Ammon's horn (tissue), 1 donor: ENCODE measurements around the gene IGLL1.
"Not testable (repeated sequence)": the region's sequence is repeated elsewhere in the genome, so short reads cannot be mapped to it uniquely, and the experiment has no call there.

Source experiments
- DNase-seq: peaks from one replicate; pipeline ENCODE4 v3.0.0-alpha.2; 2016; ENCODE audit warnings: low spot score

The IGLL1 gene

DNA sequence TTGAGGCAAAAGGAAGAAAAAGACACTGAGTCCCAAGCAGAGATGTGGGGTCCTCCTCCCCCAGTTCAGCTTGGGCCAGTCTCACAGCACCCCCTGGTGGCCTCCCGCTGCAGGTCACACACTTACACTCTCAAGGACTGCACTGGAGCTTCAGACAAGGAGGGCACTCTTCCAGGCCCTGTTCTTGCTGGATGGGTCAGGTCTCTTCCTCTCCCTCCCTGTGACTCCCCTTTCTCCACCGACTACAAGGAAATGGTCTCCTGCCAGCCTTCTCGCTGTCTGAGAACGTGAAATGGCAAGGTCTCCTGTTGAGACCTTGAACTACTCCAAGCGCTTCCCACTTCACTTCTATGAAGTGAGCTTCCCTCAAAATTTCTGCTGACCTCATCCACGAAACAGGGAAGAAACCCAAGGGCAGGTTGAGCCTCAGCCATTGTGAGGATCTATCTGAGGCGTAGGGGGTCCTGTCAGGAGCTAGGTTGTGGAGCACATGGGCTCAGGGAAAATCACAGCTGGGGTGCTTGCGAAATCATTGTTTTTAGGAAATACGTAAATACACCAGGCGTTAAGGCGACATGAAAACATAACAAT is 11.2 kb upstream of the IGLL1 start:
- DNase-seq, result peak; percentile 75

DNA sequence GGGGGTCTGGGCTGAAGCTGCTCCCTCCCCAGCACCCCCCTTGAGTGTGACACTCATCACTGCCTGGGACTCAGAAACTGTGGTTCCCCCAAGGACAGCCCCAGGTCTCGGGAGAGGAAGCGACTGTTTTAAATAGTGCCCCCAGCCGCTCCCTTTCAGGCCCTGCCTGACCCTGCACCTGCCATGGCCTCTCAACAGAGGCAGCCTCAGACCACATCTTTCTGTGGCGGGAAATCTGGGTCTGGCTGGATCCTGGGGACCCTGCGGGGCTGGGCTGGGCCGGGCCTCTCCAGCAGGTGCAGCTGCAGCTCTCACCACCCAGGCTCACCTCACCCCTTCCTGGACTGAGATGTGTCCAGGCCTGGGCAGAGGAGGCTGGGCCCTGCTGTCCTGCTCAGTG is 3.7 kb upstream of the IGLL1 start:
- DNase-seq, result no peak

DNA sequence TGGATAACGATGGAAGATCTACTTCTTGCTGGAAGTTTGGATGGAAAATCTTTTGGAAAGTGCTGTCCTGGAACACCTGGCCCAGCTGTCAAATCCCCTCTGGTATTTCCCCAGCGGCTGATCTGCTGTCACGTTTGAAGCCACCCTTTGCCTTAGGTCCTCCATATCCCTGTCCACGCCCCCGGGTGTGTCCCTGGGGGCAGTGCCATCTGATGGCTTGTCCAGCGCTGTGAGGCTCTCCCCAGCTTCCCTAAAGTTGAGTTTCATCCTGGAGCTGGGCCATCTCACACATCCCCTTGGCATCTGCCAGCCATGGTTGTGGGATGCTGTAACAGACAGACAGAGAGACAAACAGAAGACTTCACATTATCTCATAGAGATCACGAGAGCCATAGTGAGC is 3.1 kb upstream of the IGLL1 start:
- no peak for DNase-seq

DNA sequence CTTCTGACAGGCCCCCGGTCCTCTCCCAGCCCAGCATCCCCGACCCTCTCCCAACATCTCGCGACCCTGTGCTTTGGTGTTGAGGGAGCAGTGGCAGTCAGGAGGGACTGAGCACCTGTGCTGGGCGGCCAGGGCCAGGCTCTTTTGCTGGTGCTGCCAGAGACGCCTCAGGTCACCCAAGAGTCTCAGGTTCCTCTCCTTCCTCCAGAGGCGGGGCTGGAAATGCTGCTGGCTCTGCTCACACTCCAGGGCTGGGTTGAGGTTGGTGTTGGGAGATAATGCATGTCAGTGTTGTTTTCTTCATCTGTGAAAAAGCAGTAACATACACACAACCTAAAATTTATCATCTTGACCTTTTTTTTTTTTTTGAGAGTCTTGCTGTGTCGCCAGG is 1.2 kb upstream of the IGLL1 start:
- no peak for DNase-seq

DNA sequence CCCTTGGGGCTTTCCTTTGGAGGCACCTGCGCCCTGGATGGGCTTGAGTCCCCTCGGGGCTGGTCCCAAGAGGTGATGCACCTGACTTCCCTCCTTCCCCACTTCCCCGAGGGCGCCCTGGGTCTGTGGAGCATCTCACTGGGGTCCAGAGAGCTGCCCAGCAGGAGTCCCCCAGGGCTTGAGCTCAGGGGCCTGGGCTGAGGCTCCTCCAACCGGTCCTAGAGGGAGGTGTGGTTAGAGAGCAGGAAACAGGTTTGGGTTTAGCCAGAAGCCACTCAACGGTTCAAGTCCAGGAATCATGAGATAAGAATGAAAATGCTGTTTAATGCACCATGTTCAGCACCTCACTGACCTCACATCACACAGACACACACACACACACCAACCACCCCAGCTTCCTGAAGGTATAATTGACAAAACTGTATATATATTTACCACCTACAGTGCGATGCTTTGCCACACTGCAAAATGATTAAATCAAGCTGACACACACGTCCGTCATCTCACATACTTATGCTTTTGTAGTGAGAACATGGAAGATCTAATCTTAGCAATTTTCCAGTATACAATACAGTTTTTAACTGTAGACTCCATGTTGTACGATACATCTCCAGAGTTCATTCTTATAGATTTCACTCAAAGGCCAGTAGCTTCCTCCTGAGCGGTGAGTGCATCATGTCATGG is 628 bp upstream of the IGLL1 start:
- no peak for DNase-seq

DNA sequence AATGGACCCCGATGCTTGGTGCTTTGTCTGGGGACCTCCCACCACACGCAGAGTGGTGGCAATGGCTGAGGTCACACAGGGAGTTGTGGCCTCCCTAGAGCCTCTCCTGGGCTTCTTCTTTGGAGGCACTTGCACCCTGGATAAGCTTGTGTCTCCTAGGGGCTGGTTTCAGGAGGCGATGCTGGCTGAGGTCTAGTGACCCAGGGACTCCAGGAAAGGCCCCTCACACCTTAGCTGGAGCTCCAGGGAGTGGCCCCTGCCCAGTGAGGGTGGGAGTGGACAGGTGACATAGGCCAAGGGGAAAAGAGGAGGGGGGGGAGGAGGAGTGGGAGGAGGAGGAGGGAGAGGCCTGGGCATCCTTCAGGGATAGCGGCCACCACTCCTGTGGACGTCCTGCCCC is 810 bp downstream of the IGLL1 start:
- DNase-seq, result no peak

DNA sequence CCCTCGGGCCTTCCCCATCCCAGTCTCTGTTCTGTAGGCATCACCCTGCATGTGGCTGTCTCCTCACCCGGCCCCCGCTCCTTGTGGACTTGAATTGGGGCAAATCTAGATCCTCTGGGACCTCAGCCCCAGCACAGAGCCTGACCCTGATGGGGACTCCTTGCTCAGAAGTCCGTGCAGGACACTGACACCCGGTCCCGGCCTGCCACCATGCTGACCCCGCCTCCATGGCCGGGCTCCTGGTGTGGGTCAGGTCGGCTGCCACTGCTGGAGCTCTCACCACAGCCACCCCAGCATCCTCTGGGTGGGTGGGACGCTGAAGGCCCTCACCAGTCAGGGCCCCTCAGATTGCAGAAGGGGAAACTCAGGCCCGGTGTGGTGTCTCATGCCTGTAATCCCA is 1.8 kb downstream of the IGLL1 start:
- DNase-seq, result no peak

DNA sequence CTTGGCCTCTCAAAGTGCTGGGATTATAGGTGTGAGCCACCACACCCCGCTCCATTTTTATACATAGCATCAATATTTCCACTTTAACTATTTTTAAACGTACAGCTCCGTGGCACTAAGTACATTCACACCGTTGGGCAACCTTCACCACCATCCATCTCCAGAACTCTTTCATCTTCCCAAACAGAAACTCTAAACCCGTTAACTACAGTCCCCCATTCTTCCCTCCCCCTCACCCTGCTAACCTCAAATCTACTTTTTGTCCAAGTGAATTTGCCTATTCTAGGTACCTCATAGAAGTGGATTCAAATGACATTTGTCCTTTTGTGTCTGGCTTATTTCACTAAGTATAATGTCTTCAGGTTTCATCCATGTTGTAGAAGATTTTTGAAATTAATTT is 3.4 kb downstream of the IGLL1 start:
- no peak for DNase-seq

DNA sequence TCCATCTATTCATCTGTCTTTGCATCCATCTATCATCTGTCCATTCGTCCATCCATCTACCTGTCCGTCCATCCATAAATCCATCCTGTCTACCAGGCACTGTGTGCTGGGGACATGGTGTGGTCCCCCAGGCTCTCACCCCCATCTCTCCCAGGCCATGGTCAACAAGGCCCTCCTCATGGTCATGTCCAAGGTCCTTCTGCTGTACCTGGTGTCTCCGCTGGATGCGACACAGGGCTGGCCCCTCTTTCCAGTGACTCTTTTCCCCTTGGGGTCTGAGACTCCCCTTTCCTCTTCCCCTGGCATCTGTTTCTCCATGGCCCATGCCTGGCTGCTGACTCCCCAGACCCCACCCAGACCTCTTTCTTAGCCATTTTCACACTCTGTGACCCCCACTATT is 4.5 kb downstream of the IGLL1 start:
- no peak for DNase-seq

DNA sequence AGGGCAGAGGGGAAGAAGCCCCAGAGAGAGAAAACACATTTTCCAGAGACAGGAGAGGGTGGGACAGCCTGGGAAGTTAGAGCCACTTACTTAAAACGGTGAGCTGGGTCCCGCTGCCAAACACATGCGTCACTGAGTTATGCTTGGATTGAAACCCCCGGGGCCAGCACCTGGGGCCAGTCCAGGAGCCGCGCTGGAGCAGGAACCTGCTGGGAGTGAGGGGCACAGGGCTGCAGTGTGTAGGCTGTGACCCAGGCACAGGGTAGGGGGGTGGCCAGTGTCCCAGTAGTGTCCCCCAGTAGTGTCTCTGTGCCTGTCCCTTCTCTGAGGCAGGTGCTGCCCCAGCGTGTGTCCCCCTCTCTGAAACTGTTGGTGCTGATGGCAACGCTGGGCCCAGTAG is 5.2 kb downstream of the IGLL1 start:
- no peak for DNase-seq

DNA sequence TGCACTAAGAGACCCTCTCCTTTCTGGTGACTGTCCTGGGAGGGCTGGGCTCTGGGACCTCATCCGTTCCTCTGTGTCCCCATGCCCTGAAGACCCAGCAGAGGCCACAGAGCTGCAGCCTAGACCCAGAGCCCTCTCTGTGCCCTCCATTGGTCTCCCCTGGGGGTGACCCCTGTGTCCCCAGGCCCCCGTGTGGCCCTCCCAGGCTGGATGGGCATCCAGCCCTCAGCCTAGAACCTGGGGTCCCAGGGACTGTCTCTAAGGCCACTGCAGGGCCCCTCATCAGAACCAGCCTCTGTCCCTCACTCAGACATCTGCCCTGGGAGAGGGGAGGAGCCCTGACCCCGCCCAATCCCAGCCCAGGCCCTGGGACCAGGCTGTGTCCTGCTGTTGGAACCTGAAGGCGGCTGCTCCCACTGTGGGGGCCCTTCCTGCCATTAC is 5.7 kb downstream of the IGLL1 start:
- no peak for DNase-seq

DNA sequence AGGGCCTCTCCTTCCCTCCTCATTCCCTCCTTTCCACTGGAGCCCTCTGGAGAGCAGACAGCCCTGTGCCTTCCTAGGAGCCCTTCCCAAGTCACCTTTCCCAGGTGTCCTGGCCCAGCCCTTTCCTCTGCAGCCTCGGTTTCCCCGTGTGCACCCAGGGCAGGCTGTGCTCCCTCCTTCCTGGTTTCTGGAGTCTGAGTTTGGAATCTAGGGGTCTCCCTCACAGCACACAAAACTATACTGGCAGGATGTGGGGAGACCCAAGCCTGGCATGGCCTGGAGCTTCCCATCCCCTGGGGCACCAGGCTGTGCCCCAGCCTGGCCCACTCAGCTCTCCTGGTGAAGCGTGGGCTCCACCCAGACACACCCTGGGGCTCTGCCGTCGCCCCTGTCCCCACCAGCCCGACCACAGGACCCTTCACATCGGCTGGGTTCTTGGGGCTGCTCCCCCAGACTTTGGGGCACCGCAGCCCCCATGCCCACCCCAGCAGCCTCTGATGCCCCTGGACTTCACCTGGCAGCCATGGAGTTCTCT is 6.3 kb downstream of the IGLL1 start:
- not testable (repeated sequence) for DNase-seq

DNA sequence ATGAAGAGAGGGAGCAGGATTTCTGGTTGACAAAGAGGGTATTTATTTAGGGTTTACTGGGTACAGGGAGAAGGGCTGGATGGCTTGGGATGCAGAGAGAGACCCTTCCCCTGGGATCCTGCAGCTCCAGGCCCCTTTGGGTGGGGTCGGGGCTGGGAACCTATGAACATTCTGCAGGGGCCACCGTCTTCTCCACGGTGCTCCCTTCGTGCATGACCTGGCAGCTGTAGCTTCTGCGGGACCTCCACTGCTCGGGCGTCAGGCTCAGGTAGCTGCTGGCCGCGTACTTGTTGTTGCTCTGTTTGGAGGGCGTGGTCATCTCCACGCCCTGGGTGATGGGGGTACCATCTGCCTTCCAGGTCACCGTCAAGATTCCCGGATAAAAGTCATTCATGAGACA is 7.0 kb downstream of the IGLL1 start:
- not testable (repeated sequence) for DNase-seq

DNA sequence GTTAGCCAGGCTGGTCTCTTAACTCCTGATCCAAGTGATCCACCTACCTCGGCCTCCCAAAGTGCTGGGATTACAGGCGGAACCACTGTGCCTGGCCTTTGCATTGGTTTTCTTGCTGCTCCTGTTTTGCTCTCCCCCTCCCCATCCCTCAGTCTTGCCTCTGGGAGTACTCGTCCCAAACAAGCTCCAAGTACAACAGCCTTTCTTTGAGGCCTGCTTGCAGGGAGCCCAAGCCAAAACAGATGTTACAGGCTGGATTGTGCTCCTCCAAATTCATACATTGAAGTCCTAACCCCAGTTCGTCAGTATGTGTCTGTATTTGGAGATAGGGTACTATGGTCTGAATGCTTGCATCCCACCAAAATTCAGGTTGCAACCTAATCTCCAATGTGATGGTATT is 8.6 kb downstream of the IGLL1 start:
- DNase-seq, result no peak

DNA sequence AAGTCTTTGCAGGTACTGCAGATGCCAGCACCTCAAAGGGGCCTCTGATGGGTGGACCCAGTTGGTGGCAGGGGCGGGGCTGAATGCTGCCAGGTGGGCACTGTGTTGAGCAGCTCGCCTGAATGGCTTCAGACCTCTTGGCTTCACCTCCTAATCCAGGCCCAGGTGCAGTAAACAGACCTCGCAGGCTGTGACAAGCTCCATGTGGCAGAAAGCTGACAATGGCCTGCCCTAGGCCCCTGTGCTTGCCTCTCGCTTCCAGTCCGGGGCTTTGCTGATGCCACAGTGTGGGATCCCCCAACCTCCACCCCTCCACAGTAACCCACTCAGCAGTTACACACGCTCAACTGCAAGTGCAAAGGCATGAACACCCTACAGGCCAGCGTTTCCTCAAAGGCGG is 9.4 kb downstream of the IGLL1 start:
- DNase-seq, result no peak

DNA sequence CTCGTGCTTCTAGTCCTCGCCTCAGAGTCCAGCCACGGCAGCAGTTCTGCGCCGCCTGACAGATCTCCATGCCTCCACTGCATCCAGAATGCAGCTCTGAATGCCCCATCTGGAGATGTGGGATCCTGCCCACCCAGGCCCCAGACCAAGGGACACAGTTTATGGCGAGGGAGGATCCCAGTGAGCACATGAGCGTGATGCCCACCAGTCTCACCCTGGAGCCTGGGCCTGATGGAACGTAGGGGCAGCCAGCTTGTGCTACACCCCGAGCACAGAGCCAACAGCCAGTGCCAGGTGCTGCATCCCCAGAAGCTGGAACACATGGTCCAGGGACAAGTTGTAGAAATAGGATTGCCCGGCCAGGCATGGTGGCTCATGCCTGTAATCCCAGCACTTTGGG is 10.4 kb downstream of the IGLL1 start:
- DNase-seq, result no peak

DNA sequence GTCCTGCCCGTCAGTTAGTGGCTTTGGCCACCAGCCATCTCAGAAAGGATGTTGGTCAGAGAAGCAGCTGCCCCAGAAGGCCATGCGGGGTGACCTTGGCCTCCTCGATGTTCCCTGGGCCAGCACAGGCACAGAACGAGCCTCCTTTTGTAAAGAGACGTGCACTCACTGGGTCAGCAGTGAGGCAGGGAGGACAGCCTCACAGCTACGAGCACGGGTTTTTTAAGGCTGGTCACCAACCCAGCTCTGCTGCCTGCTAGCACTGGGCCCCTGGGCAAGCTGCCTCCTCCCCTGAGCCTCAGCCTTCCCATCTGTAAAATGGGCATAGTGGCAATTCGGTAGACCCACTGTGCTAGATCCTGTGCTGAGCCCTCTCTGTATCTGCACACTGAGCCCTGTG is 10.8 kb downstream of the IGLL1 start:
- no peak for DNase-seq

DNA sequence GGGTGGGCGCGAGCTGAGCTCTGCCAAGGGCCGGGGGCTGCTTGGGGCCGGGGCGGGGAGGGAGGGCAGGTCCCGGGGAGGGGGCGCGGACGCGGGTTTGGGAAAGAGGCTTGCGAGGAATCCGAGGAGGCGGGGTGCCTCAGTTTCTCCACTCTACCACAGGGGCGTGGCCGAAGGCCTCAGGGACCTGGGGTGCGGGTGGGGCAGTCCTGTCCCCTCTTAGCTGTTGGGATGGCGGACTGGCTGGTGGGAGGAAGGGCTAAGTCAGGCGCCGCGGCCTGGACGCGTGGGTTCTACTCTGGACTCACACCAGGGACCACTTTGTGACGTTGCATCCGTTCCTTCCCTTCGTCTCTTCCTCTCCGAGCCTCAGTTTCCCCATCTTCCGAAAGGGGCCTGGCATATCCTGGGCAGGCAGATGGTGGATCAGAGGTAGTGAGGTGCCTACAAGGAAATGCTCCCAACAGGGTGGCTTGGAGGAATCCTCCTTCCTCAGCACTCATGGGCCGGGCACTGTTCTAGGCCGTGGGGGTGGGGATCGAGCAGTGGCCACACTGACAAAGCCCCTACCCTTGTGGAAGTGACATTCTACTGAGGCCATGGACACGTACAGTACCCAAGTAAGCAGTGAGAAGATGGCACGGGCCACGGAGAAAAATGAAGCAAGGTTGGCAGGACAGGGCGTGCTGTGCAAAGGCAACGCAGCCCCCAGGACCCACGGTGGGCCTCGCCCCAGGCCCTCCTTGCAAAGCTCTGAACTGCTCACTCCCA is 13.2 kb downstream of the IGLL1 start:
- DNase-seq, result no peak

DNA sequence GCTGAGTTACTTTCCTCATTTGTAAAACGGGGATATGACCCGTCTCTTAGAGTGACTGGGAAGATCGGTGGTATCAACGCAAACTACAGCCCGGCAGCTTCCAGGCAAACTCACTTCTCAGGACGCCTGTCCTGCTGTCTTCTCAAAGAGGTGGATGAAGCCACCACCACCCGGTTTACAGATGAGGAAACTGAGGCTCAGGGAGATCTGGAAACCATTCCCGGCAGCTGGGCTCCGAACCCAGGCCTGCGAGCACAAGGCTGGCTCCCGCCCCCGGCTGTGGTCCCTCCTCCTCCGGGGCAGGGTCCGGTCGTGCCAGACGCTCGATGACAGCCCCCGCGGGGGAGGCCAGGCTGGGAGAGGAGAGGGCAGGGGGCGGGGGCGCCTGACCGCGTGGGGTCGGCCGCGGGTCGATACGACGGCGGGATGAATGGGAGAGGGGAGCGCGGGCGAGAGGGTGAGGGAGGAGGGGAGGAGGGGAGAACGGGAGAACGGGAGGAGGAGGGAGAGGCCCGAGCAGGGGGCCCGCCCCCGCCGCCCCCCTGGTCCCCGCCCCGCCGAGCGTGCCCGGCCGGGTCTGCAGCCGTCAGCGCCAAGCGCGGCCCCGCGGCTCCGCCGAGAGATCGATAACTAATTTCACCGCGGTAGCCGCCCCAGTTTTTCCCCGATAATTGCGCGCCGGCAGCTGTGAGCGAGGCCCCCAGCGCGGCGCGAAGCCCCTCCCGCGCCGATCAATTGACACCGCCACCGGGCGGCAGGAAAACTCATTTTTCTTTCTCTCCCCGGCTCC is 14.0 kb downstream of the IGLL1 start:
- DNase-seq, result no peak

DNA sequence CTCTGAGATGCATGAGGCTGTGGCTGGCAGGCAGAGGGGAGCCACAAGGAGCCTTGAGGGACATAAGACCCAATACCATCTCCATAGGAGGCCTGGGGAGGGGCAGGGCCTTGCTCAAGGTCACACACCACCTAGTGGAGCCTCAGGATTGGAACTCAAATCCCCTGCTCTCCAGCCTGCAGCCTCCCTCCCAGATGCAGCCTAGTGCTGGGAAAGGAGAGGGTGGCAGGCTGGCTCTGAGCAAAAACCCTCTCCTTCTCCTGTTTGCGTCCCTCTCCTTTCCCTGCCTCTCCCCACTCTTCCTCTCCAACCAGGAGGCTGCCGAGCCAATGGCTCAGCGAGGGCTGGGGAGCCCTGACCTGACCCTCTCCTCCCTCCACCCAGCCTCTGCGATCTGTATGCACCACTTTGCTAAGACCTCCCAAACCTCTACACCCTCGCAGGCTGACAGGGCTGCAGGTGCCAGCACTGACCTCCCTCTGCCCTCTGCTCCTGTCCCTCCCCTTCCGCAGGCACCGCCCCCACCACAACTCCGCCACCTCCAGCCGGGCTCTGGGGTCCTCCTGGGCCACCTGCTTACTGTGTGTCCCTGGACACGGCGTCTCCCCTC is 14.7 kb downstream of the IGLL1 start:
- no peak for DNase-seq

DNA sequence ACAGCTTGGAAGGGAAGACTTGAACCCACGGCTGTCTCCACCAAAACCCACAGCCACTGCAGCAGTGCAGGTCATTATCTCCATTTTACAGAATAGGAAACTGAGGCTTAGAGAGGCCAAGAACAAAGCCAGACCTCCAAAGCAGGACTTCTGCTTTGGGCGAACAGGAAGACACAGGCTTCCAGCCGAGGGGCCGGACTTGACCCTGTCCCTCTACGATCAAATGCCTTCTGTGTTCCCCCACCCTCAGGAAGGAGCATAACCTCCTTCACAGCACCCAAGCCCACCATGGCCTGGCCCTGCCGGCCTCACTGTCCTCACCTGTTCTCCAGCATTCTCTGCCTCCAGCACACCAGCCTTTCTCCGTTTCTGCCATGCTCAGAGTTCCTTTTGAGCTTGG is 15.8 kb downstream of the IGLL1 start:
- no peak for DNase-seq

DNA sequence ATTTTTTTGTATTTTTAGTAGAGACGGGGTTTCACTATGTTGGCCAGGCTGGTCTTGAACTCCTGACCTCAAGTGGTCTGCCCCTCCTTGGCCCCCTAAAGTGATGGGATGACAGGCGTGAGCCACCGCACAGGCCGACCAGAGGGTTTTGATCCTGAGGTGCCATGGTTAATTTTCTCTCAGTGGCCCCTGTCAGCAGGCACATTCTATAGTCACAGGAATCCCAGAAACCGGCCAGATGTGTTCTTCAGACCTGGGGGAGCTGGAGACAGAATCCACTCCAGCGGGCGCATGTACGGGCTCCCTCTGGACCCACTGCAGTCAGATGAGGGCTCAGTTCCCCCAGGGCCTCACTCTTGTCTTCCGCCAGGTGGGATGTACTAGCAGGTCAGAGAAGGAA is 17.0 kb downstream of the IGLL1 start:
- DNase-seq, result no peak
